ENCODE measurements around the gene HOXB6.

HOXB6 gene

GRCh38 chr17:48583708-48584222 is 21.0 kb downstream of the HOXB6 start (continued):
- TF ChIP-seq ZFHX2 (tag by site-specific recombination; conservative IDR thresholded peaks at IDR 0.05): no peak
- no peak for TF ChIP-seq ZNF23 (tag by site-specific recombination; IDR thresholded peaks at IDR 0.05; ENCODE audit: borderline replicate concordance)
- TF ChIP-seq SETDB1 (IDR thresholded peaks at IDR 0.05; ENCODE audit: insufficient read length, low read length): no peak
- no peak for TF ChIP-seq ZNF629 (tag by site-specific recombination; IDR thresholded peaks at IDR 0.05)
- no peak for TF ChIP-seq ZNF391 (tag by site-specific recombination; IDR thresholded peaks at IDR 0.05; ENCODE audit: borderline replicate concordance, low read depth)
- TF ChIP-seq ZNF624 (tag by site-specific recombination; IDR thresholded peaks at IDR 0.05): no peak
- TF ChIP-seq ZNF600 (tag by site-specific recombination; IDR thresholded peaks at IDR 0.05): 0 out of 2 replicates have a peak, but pooled peaks have one; percentile 62
- TF ChIP-seq MYNN (tag by site-specific recombination; IDR thresholded peaks at IDR 0.05; ENCODE audit: borderline replicate concordance): no peak
- TF ChIP-seq ZNF416 (tag by site-specific recombination; IDR thresholded peaks at IDR 0.05): no peak
- TF ChIP-seq SP7 (tag by site-specific recombination; IDR thresholded peaks at IDR 0.05): peak; percentile 59; the same call in 1 of the 2 replicates
- TF ChIP-seq ZNF133 (tag by site-specific recombination; IDR thresholded peaks at IDR 0.05): no peak
- TF ChIP-seq ZBTB10 (tag by site-specific recombination; IDR thresholded peaks at IDR 0.05): no peak
- no peak for TF ChIP-seq ZNF837 (tag by site-specific recombination; IDR thresholded peaks at IDR 0.05)
- no peak for TF ChIP-seq WT1 (tag by site-specific recombination; IDR thresholded peaks at IDR 0.05)
- 0 out of 2 replicates have a peak, but pooled peaks have one; percentile 38 for TF ChIP-seq PRDM4 (tag by site-specific recombination; IDR thresholded peaks at IDR 0.05)
- no peak for TF ChIP-seq BCL11B (tag by site-specific recombination; IDR thresholded peaks at IDR 0.05; ENCODE audit: low read depth)
- no peak for TF ChIP-seq ATF2 (tag by site-specific recombination; IDR thresholded peaks at IDR 0.05; ENCODE audit: low read depth)
- TF ChIP-seq ZNF280D (tag by site-specific recombination; IDR thresholded peaks at IDR 0.05): no peak
- TF ChIP-seq ELK4 (IDR thresholded peaks at IDR 0.05; ENCODE audit: borderline replicate concordance, low read depth, low read length): no peak
- TF ChIP-seq PRDM2 (tag by site-specific recombination; IDR thresholded peaks at IDR 0.05; ENCODE audit: borderline replicate concordance): no peak
- TF ChIP-seq ZNF530 (tag by site-specific recombination; IDR thresholded peaks at IDR 0.05; ENCODE audit: low read depth): no peak
- TF ChIP-seq ZNF585B (tag by site-specific recombination; IDR thresholded peaks at IDR 0.05): no peak
- no peak for TF ChIP-seq BCL11A (tag by site-specific recombination; IDR thresholded peaks at IDR 0.05; ENCODE audit: low read depth)
